ENCODE results near the gene MIEF2.
"Not testable (repeated sequence)": the region's sequence is repeated elsewhere in the genome, so short reads cannot be mapped to it uniquely, and the experiment has no call there.

Gene MIEF2

DNA sequence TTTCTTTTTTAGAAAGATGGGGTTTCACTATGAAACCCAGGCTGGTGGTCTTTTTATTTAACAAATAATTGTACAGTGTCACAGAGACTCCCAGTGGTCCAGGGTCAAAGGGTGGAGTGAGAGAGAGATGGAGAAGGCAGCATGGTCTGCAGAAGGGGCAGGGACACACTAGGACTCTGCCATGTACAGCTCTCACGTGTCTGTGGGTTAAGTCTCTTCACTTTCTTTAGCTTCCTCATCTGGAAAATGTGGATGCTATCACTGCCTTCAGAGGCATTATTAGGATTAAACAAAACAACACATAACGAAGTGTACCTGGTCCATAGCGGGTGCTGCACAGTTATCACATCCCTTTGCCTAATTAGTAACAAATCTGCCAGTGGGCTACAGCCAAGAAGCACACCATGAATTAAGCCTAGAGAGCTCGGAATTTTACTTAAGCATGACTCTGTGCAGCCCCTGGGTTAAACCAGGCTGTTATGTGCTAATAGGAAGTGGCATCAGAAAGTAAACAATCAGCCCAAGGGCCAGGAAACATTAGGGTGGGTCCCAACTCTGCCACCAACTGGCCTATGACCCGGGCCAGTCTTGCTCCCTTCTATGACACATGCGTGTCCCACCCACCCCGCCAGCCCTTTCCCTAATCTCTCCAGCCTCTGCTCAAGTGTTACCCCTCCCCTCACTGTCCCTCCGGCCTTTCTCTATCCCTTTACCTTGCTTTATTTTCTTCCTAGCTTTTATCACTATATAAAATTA, 40.4 kb downstream of the MIEF2 start:
- peak; percentile 34 to 46 (median 40) for DNase-seq

DNA sequence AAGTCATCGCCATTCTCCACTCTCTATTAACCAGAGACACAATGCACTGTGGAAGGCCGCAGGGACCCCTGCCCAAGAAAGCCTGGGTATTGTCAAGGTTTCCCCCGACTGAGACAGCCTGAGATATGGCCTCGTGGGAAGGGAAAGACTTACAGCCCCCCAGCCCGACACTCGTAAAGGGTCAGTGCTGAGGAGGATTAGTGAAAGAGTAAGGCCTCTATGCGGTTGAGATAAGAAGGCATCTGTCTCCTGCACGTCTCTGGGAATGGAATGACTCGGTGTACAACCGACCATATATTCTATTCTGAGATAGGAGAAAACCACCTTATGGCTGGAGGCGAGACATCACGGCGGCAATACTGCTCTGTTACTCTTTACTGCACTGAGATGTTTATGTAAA, 42.7 kb downstream of the MIEF2 start:
- not testable (repeated sequence) for DNase-seq

DNA sequence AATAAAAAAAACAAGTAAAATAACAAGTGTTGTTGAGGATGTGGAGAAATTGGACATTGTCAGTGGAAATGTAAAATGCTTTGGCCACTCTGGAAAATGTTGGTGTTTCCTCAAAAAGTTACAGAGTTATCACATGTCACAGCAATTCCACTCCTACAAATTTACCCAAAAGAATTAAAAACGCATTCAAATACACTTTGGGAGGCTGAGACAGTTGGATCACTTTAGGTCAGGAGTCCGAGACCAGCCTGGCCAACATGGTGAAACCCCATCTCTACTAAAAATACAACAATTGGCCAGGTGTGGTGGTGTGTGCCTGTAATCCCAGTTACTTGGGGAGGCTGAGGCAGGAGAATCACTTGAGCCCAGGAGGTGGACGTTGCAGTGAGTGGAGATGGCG, 48.7 kb downstream of the MIEF2 start:
- DNase-seq = no peak

DNA sequence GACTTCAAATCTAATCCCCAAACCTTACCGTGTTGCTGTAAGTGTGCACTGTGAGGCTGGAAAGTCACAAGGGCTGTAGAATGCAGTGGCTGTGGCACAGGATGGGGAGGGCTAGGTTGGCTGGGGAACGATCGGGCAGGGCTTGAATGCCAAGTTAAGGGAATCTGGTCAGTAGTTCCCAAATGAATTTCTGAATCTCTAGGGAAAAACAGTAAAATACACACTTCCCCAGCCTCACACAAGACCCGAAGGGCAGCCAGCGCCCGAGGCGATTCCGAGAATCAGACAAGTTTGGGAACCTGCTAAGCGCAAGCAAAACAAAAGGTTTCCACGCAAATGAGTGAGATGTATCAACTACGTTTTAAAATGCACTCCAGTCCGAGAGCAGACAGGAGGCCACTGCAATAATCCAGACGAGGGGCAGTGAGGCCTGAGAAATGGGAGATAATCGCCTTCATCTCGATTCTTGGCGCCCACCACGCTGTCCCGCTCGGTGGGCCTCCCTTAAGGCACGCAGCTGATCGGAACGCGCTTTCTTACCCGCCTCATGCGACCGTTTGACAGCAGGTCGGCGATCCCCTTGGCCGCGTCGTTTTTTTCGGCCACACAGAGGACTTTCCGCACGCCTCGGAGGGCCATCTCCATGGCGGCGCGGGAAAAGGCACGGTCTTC, 53.7 kb downstream of the MIEF2 start:
- peak in 2 of 3 donors; percentile 23 to 24 for DNase-seq

DNA sequence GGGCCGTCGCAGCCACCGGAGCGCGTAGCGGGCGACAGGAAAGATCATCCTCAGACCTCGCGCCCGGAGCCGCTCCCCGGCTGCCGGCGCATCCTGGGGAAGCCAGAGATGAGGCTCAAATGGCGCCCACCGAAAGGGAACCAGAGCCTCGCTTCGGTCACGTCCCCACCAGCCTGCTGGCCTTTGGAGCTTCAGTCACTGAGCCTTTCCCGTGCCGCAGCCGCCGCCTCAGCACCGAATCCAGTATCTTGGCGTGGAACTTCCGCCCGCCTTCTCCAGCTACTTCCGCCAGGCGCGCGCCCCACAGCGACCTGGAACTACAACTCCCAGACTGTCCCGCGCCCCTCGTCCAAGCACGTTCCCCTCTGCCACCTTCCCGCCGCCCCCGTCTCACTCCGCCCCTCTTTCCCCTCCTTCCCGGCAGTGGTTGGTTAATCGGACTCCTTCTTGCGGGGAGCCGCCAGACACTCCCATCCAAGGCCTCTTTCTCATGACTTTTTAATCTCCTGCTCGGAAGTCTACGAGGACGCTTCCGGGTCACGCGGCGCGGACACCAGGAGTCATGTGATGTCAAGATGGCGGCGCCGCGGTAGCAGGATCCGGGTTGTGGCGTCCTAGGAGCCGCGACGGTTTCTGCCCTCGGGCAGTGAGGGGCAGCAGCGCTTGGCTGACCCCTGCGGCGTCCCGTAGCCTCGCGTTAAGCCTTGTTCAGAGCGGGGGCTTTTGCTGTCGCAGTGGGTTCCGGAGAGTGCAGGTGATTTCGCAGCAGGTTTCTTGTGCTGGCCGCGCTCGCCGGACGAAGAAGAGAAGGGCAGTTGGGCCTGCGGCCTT, 54.5 kb downstream of the MIEF2 start, which contains the start of the genes SMCR8 and TOP3A:
Gene SMCR8, plus strand, starts transcription at position 563 of the 831 bp plus-strand sequence. CDS start 497 bp downstream, outside the sequence.
Gene TOP3A, minus strand, starts transcription at position 264 of the 831 bp plus-strand sequence. Its CDS starts 216 bp downstream, at position 48.
- peak; percentile 98 for DNase-seq

DNA sequence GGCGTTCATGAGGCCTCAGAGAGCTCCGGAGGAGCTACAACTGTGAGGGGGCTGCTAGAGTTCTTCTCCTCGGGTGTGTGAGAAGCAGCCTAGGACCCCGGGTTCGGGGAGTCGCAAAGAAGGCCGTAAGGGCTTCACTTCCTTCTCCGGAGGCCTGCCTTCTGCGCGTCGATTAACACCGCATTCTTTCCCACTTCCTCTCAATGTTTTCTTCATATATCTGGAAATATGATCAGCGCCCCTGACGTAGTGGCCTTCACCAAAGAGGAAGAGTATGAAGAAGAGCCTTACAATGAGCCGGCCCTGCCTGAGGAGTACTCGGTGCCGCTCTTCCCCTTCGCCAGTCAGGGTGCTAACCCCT, 55.1 kb downstream of the MIEF2 start:
- DNase-seq = peak; percentile 44 to 72 (median 68)

DNA sequence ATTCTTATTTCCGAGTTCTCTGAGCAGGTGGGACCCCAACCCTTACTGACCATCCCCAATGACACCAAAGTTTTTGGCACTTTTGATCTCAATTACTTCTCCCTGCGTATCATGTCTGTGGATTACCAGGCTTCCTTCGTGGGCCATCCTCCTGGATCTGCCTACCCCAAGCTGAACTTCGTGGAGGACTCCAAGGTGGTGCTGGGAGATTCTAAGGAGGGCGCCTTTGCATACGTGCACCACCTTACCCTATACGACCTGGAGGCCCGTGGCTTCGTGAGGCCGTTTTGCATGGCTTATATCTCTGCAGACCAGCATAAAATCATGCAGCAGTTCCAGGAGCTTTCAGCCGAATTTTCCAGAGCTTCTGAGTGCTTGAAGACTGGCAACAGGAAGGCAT, 55.5 kb downstream of the MIEF2 start:
- no peak for DNase-seq

Measured in suppressor macrophage treated with lipopolysaccharide for 1 hour (primary cell).